Measurements from ENCODE around the gene MANSC4.

The MANSC4 gene

DNA sequence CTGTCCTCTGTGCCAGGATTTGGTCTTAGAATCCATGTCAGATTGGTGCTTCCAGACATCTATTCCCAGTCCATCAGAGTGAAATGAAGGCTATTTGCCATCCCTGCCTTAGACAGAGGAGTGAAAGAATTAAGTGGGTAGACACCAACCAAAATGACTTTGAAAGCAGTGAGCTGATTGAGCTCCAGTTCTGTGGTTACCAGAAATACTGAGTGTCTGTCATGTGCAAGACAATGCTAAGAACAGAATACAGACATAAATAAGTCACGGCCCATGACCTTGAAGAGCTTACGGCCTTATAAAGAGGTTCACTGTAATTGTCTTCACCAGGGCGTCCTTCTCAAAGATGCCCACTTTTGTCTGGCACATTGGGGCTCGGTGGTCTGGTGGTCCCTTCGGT is 21.6 kb upstream of the MANSC4 start:
- no peak for DNase-seq (ENCODE audit: low spot score)
- FAIRE-seq: no peak

GRCh38 chr12:27800819-27801218 is 20.8 kb upstream of the MANSC4 start:
- FAIRE-seq: no peak
- DNase-seq (ENCODE audit: low spot score): no peak

- DNase-seq (ENCODE audit: low spot score): no peak
- no peak for FAIRE-seq
These were observed 17.4 kb upstream of the MANSC4 start for GRCh38 chr12:27797301-27798025.

DNA sequence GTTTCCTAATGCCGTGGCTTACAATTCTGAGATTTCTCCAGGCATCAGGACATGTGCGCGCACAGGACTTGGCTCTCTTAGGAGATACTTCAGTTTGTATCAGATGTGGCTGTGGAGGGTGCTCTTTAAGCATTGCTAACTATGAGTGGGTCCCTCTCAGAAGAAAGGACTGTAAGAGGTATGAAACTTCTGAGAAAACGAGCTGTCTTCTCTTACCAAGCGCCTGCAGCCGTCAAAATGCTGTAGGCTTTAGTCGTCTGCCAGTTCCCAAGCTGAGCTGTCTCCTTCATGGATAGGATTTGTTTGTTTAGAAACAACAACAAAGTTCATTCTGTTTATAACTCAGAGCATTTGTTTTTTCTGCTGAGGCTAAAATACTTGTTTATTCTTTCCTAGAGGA is 16.1 kb upstream of the MANSC4 start:
- DNase-seq (ENCODE audit: low spot score): no peak
- FAIRE-seq: no peak

DNA sequence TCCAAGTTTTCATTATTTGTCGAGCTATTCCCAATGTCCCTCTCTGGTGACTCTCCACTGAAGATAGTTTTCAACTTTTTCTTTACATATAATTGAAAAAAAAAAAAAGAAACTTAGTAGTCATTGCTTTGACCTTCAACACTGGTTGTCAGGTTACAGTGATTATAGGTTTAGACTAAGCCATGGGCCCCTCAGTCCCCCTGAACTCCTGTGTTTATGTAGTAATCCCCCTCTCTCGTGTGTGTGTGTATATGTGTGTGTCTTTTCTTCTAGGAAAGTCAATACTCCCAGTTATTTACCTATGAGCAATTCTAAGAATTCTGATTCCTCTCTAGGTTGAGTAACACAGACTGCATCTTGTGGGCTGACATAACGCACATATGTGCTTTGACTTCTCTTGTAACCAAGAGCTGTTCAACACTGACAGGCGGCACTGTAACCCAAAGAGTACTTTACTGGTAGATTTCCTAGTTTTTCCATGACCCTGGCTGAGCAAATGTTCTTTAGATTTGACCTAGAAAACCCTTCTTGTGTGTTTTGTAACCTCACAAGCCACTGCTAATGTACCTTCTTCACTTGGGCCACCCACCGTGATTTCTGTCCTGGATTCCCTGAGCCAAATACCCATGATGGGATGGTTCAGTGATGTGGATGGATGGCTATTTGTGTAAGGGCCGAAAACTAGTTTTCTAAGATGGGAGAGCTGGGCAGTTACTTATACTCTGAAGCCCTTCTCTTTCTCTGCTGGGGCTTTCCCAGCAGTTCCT is 15.0 kb upstream of the MANSC4 start:
- FAIRE-seq (no peak), DNase-seq (ENCODE audit: low spot score) (no peak)

DNA sequence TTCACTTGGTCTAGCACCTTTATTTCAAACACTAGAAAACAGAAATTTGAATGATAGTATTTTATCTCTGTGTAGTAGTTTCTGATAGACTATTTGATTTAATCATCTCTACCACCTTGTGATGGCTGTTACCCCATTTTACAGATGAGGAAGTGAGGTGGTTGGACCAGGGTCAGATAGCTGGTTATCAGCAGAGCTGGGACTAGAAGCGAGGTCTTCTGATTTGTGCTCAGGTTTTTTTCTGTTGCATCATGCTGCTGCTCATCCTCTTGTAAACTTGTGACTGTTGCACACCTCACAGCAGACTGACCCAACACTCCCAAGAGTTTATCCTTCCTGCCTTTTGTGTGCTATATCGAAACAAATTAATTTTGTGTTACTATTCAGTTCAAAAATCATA is 10.1 kb upstream of the MANSC4 start:
- FAIRE-seq (no peak), DNase-seq (ENCODE audit: low spot score) (no peak)

DNA sequence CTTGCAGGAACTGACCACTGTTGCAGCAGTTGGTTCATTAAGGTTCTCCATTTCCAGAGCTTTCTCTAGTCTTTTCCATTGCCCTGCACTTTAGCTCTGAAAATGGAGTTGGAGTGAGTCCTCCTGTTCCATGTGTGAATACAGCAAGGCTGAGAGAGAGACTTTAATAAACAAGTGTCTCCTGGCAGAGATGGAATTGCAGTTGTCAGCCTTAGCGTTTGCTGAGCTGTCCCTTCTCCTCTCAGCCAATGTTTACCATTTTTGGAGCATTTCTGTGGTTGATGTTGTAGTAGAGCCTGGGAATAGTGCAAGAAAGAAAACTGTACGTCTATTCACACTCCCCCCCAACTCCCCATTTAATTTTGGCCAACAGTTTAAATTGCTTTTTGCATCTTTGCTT is 7.5 kb upstream of the MANSC4 start:
- DNase-seq (ENCODE audit: low spot score) (no peak), FAIRE-seq (no peak)

DNA sequence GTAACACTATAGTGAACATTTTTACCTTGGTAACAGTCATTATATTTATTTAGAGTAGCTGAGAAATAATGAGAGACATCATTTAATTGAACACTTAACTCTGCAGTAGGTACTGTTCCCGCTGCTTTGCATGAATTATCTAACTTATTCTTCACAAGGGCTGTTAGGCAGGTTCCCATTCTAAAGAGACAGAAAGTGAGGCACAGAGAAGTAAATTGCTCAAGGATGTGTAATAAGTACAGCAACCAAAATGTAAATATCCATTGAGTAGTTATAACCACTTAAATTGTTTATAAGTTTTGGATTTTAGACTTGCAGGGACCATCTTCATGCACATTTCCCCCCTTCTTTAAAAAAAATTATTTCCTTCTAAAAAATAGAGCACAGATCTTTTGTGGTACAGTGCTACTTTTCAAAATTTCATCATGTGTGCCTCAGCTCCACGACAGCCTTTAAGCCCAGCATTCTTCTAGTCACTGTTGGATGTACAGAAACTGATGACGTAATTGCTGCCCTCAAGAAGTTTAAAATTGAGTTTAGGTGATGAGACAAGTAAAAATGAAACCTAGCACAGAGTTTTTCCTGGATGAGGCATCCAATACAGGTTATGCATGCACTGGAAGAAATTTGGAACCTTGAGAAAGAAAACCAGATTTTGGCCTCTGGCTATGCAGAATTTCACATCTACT is 6.0 kb upstream of the MANSC4 start:
- FAIRE-seq (no peak), DNase-seq (ENCODE audit: low spot score) (no peak)

DNA sequence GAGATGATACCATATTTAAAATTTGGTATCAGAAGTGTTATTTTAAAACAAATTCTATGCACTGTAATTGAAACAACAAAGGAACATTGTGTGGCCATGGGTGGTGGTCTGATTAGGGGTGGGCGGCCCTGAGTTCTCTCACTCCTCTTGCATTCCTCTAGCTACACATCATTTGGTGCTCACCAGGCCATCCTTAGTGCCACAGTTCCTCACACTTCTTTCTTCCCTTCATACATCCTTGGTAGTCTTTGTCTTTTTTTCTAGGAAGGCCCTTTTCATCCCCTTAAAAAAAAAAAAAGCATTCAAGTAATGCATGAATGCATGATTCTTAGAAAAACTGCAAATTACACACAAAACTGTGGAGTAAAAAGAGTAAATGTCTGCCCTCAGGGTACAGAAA is 2.4 kb upstream of the MANSC4 start:
- FAIRE-seq: no peak
- DNase-seq (ENCODE audit: low spot score): no peak

GRCh38 chr12:27781680-27782079 is 1.6 kb upstream of the MANSC4 start:
- DNase-seq (ENCODE audit: low spot score) (no peak), FAIRE-seq (no peak)

DNA sequence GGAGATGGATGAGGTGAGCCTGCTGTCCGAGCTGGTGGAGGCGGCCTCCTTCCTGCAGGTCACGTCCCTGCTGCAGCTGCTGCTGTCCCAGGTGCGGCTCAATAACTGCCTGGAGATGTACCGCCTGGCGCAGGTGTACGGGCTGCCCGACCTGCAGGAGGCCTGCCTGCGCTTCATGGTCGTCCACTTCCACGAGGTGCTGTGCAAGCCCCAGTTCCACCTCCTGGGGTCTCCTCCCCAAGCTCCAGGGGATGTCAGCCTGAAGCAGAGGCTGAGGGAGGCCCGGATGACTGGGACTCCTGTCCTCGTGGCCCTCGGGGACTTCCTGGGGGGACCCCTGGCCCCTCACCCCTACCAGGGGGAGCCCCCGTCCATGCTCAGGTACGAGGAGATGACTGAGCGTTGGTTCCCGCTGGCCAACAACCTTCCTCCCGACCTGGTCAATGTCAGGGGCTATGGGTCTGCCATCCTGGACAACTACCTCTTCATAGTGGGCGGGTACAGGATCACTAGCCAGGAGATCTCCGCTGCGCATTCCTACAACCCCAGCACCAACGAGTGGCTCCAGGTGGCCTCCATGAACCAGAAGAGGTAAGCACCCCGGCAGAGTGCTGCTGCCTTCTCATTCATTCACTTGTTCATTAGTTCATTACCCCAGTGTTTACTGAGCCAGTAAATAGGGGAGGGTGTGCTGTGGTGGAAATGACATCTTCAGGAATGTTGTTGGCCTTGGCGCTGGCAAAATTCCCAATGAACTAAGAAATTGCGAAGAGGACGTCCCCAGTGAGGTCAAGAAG is 774 bp upstream of the MANSC4 start:
- FAIRE-seq (no peak), DNase-seq (ENCODE audit: low spot score) (peak; percentile 38)

DNA sequence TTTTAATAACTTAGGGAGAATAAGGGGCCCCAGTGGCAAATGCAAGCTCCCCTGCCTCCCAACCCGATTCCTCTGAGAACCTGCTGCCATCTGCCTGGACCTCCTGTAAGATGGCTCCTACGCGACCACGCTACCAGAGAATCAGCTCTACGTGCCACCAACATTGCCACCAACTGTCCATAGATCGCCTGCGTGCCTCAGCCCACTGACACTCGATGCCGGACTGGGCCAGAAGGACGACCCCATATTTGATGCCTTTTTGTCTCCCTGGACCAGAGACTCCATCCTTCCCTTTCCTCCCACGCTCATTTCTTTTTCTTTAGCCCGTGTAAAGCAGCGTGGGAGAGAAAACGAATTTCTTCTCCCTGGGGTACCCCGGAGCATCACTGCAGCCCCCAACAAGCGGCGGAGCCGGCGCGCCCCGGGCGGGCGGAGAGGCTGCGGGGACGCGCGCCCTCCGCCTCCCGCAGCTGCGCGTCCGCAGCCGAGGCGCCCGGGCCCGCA is 568 bp downstream of the MANSC4 start:
- FAIRE-seq: no peak
- peak; percentile 32 for DNase-seq (ENCODE audit: low spot score)

DNA sequence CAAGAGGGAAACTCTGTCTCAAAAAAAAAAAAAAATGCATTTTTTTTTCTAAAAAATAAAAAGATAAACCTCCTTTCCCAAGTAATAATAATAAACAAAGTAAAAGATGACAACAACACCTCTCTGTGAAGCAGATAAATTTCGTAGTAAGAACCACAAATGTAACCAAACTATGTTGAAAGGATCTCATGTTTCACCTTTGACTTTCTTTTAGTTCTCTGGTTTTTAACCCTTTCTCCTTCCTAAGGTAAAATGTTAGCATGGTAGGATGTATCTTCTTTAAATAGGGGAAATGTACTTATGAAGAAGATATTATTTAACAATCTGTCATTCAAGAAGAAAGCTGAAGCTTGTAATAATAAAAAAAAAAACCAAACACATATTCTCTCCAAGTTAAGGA is 1.8 kb downstream of the MANSC4 start:
- FAIRE-seq (no peak), DNase-seq (ENCODE audit: low spot score) (no peak)

DNA sequence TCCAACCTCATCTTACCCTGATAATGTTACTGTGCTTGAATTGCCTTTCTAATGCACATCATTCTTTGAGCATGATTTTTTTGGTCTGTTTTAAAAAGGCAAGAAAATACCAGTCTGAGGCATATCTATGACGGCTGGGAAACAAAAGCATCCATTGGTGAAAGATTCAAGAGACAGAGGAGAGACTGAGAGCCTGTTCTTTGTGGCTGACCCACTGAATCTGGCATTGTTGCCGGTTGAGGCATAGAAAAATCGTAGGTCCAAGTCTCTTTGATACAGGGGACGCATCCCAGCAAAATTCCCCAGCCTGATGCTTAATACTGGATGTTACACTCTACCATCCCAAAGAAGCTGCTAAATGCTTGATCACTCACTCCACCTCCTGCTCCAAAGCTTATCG is 2.9 kb downstream of the MANSC4 start:
- FAIRE-seq: no peak
- no peak for DNase-seq (ENCODE audit: low spot score)

- FAIRE-seq (no peak), DNase-seq (ENCODE audit: low spot score) (no peak)
These were observed 7.5 kb downstream of the MANSC4 start for GRCh38 chr12:27772328-27773049.

DNA sequence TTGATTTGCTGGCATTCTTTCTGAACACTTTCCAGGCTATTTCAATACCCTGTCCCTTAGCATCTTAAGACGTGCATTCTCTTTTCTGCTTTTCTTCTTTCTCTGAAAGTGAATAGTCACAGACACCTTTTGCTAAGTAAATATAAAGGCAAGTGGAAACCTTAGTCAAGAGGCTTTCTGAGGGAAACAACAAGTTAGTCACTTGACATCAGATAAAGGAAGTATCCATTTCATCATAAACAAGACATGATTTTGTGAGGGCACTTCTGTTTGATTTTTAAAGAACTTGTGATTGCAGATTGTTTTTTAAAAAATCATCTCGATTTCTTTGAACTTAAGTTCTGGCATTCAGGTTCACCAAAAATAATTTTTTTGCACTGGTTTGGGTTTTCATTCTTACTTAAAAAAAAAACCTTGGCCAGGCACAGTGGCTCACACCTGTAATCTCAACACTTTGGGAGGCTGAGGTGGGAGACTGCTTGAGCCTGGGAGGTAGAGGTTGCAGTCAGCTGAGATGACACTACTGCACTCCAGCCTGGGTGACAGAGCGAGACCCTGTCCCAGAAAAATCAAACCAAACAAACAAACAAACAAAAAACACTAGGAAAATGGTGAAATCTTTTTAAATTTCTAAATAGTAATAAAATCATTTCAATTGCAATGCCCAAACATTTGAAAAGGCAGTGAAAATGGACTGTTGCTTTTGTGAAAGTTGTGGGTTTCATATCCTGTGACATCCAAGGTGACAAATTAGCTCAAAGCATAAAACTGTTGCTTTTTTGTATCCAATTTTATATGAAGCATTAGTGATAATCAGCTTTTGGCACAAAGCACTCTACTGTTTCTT is 8.3 kb downstream of the MANSC4 start:
- FAIRE-seq (no peak), DNase-seq (ENCODE audit: low spot score) (no peak)

DNA sequence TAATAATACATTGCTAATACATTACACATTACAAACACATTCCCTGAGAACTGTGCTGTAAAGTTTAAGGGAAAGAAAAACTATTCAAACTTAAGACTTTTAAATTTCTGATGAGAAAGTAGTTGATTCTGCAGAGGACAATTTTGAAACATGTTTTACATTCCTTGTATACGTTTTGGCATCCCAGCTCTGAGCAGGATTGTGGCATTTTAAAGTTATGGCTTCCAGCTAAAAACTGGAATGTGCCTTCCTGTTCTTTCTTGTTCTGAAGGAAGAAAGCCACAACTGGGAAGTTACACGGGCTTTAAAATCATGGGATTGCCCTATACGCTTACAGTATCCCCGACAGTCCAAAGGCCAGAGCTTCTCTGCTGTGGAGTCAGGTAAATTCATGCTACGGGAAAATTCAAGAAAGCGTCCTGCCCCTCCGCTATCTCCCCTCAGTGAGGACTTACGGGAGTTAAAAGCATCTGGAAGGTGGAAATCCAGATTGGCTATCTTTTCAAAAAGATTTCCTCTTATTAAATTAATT is 10.8 kb downstream of the MANSC4 start:
- FAIRE-seq: no peak

GRCh38 chr12:27766587-27766986 is 13.4 kb downstream of the MANSC4 start:
- DNase-seq (ENCODE audit: low spot score): no peak
- no peak for FAIRE-seq

More for the DNA sequence above, 10.8 kb downstream of the MANSC4 start:
- no peak for DNase-seq (ENCODE audit: low spot score)

- DNase-seq (ENCODE audit: low spot score) (no peak), FAIRE-seq (no peak)
These were observed 17.3 kb downstream of the MANSC4 start for GRCh38 chr12:27762757-27763156.
